Spinal cord (tissue), 10 donors: Measurements from ENCODE around the gene ABHD14A. TPM values are rescaled to one million over a fixed set of nuclear protein-coding genes. Genes with fewer than 3 reads are reported as not detected.
"Not testable (repeated sequence)": the region's sequence is repeated elsewhere in the genome, so short reads cannot be mapped to it uniquely, and the experiment has no call there.

Experiments used
- DNase-seq, 6 donors: peaks; one replicate each; pipeline versions ENCODE4 v3.0.0 to v3.0.0-alpha.2; 2013 to 2015; ENCODE audit warnings: low spot score in 6 of 6, low read depth in 4 of 6
- H3K27ac ChIP-seq: one replicate; pipeline ENCODE4 v1.5.1; 2013; ENCODE audit warnings: low read depth, low read length, control low read depth
- H3K27me3 ChIP-seq: one replicate; pipeline ENCODE4 v1.6.1; 2013; ENCODE audit warnings: low read length; ENCODE audit not compliant: control insufficient read depth, insufficient read depth
- H3K36me3 ChIP-seq: one replicate; pipeline ENCODE4 v1.6.1; 2013; ENCODE audit warnings: low read length; ENCODE audit not compliant: control insufficient read depth, insufficient read depth
- H3K4me1 ChIP-seq: one replicate; pipeline ENCODE4 v1.6.1; 2013; ENCODE audit warnings: low read length; ENCODE audit not compliant: control insufficient read depth, insufficient read depth
- H3K4me3 ChIP-seq: one replicate; pipeline ENCODE4 v1.5.1; 2013; ENCODE audit warnings: low read depth, low read length, control low read depth
- H3K9me3 ChIP-seq: one replicate; pipeline ENCODE4 v1.6.1; 2013; ENCODE audit warnings: low read length; ENCODE audit not compliant: control insufficient read depth, insufficient read depth
- WGBS: methylation state at CpG from one replicate; pipeline ENCODE4 v1.1.5; 2013; ENCODE audit warnings: missing lambda C conversion rate; ENCODE audit not compliant: insufficient coverage; 5-methylcytosine and 5-hydroxymethylcytosine counted together
- long read RNA-seq, 4 donors: transcript quantifications; one replicate each; lab custom pipeline, GENCODE V29; 2026
- polyA plus RNA-seq, 2 donors: library from polyadenylated mRNA; unstranded; fragments of 120-200 nt; gene quantifications; one replicate each; pipeline ENCODE4 v1.2.1, GENCODE V29; 2013; ENCODE audit not compliant: insufficient read length in 2 of 2
- total RNA-seq, 2 donors: library from RNA; depleted of rRNA in 1 of 2; stranded (reverse); fragments of 120-200 nt in 1 of 2; fragments of >200 nt in 1 of 2; gene quantifications; one replicate each; pipeline versions ENCODE4 v1.2.3 to v1.2.4, GENCODE V29; 2013 to 2014
- donor health status: healthy.

Gene ABHD14A
- 10 to 100 TPM; 20.5 to 55.1 TPM for total RNA-seq
- polyA plus RNA-seq = 10 to 100 TPM; 61.1 to 66.6 TPM
- long read RNA-seq, donor 1, transcript ABHD14A-201 (5 exons, 1,062 nt) = major isoform, 33 of 41 reads
- long read RNA-seq, donor 1, partial matches to known transcripts = 5 of 41 reads
- long read RNA-seq, donor 1, other reads (novel, unspliced or antisense) = 0 of 41 reads
- long read RNA-seq, donor 2, transcript ABHD14A-201 (5 exons, 1,062 nt) = major isoform, 18 of 19 reads
- long read RNA-seq, donor 2, partial matches to known transcripts = 0 of 19 reads
- long read RNA-seq, donor 2, other reads (novel, unspliced or antisense) = 0 of 19 reads
- long read RNA-seq, donor 3, transcript ABHD14A-201 (5 exons, 1,062 nt) = major isoform, 13 of 14 reads
- long read RNA-seq, donor 3, partial matches to known transcripts = 0 of 14 reads
- long read RNA-seq, donor 3, other reads (novel, unspliced or antisense) = 0 of 14 reads
- long read RNA-seq, donor 4, transcript ABHD14A-201 (5 exons, 1,062 nt) = major isoform, 20 of 23 reads
- long read RNA-seq, donor 4, partial matches to known transcripts = 0 of 23 reads
- long read RNA-seq, donor 4, other reads (novel, unspliced or antisense) = 0 of 23 reads

GRCh38 chr3:51974963-51975851 lies at the start of gene ABHD14A:
Gene ABHD14A, plus strand, starts transcription at chr3:51975064. Its CDS starts 72 bp downstream, at chr3:51975136.
- peak within 1 kb of the TSS; percentile 85 for H3K27ac ChIP-seq
- whole genome bisulfite sequencing = under 1% methylated on average over 63 of the region's 63 CpGs
- peaks cover 40% of the 10 kb centered on the region for H3K4me1 ChIP-seq
- H3K27me3 ChIP-seq = no peaks in the 10 kb centered on the region
- H3K36me3 ChIP-seq = peaks cover 26% of the 10 kb centered on the region
- peak within 1 kb of the TSS; percentile 83 for H3K4me3 ChIP-seq
- H3K9me3 ChIP-seq = no peaks in the 10 kb centered on the region
- DNase-seq = peak in 3 of 6 donors; percentile 54 to 92 (median 92)

- Histone ChIP-seq H3K27ac (no peak overlapping the region), H3K4me1 (no peaks in the 10 kb centered on the region), H3K27me3 (no peaks in the 10 kb centered on the region), H3K4me3 (no peak overlapping the region), H3K36me3 (peaks cover 11% of the 10 kb centered on the region), H3K9me3 (no peaks in the 10 kb centered on the region)
- no peak for DNase-seq
- WGBS = no CpG with 5 or more reads among the region's 5 CpGs
These were observed 47.5 kb upstream of the ABHD14A start for GRCh38 chr3:51927061-51927977.

- DNase-seq = no peak
- Histone ChIP-seq H3K4me1 (no peaks in the 10 kb centered on the region), H3K36me3 (peaks cover 22% of the 10 kb centered on the region), H3K27ac (no peak overlapping the region), H3K4me3 (no peak overlapping the region), H3K9me3 (no peaks in the 10 kb centered on the region), H3K27me3 (no peaks in the 10 kb centered on the region)
- WGBS = 94% methylated on average over 6 of the region's 7 CpGs
These were observed 46.4 kb upstream of the ABHD14A start for GRCh38 chr3:51928438-51928837.

GRCh38 chr3:51928981-51929380 lies 45.9 kb upstream of the ABHD14A start:
- H3K36me3 ChIP-seq = peaks cover 27% of the 10 kb centered on the region
- DNase-seq, H3K9me3 ChIP-seq, H3K27me3 ChIP-seq, H3K4me1 ChIP-seq, H3K4me3 ChIP-seq, H3K27ac ChIP-seq: not testable (repeated sequence)
- WGBS = 86% methylated on average over 3 of the region's 3 CpGs

- peaks cover 33% of the 10 kb centered on the region for H3K36me3 ChIP-seq
- H3K4me1 ChIP-seq = no peaks in the 10 kb centered on the region
- no peak for DNase-seq
- H3K27ac ChIP-seq = no peak overlapping the region
- H3K4me3 ChIP-seq = no peak overlapping the region
- 93% methylated on average over 3 of the region's 5 CpGs for WGBS
- no peaks in the 10 kb centered on the region for H3K9me3 ChIP-seq
- no peaks in the 10 kb centered on the region for H3K27me3 ChIP-seq
These were observed 45.4 kb upstream of the ABHD14A start for GRCh38 chr3:51929420-51930003.

GRCh38 chr3:51930439-51930838 lies 44.4 kb upstream of the ABHD14A start:
- Histone ChIP-seq H3K4me1 (no peaks in the 10 kb centered on the region), H3K9me3 (no peaks in the 10 kb centered on the region), H3K27ac (no peak overlapping the region), H3K4me3 (no peak overlapping the region), H3K27me3 (no peaks in the 10 kb centered on the region), H3K36me3 (peaks cover 42% of the 10 kb centered on the region)
- WGBS = no CpG with 5 or more reads among the region's 1 CpG
- DNase-seq = no peak

- Histone ChIP-seq H3K9me3 (no peaks in the 10 kb centered on the region), H3K27ac (no peak overlapping the region), H3K4me1 (no peaks in the 10 kb centered on the region), H3K36me3 (peaks cover 55% of the 10 kb centered on the region), H3K27me3 (no peaks in the 10 kb centered on the region), H3K4me3 (no peak overlapping the region)
- DNase-seq = no peak
- WGBS = 98% methylated on average over 5 of the region's 6 CpGs
These were observed 43.1 kb upstream of the ABHD14A start for GRCh38 chr3:51931756-51932155.

DNA sequence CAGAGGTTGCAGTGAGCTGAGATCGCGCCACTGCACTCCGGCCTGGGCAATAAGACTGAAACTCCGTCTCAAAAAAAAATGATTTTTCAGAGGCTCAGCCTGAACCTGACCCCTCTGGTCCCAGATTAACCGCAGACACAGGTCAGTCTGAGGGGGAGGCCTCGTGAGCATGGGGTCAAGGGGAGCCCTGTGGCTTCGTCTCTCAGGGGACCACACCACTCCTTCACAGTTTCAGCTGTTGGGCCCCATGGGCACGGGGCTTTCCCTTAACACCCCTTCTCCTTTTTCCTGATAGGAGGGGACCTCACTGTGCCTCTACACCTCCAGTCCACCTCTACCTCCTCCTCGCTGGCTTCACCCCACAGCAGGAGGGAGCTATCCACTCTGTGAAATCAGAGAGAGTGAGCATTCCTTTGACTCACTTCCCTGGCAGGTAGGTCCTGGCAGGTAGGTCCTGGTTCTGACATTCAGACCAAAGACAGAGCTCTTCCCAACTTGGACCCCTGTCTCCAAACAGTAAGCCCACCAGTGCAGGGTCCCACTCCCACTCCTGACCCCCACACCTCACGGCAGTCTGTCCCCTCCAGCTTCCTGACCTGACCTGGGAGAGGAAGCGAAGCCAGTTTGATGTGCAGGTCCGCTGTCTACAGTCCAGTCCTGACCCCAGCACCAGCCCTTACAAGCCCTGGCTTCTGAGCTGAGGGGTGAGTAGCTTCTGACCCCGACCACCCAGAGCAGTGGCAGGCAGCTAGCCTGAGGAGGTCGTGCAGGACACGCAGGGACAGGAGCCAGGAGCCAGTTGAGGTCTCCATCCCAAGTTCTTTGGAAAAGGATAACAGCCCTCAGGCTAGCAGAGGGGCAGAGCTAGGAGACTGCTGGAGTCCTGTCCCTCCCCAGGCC lies 42.1 kb upstream of the ABHD14A start:
- Histone ChIP-seq H3K4me1 (no peaks in the 10 kb centered on the region), H3K36me3 (peaks cover 65% of the 10 kb centered on the region), H3K4me3 (no peak overlapping the region), H3K9me3 (no peaks in the 10 kb centered on the region), H3K27ac (no peak overlapping the region), H3K27me3 (no peaks in the 10 kb centered on the region)
- WGBS = 98% methylated on average over 13 of the region's 15 CpGs
- no peak for DNase-seq
